Measurements from ENCODE around the gene TGM4.

TGM4 gene

DNA sequence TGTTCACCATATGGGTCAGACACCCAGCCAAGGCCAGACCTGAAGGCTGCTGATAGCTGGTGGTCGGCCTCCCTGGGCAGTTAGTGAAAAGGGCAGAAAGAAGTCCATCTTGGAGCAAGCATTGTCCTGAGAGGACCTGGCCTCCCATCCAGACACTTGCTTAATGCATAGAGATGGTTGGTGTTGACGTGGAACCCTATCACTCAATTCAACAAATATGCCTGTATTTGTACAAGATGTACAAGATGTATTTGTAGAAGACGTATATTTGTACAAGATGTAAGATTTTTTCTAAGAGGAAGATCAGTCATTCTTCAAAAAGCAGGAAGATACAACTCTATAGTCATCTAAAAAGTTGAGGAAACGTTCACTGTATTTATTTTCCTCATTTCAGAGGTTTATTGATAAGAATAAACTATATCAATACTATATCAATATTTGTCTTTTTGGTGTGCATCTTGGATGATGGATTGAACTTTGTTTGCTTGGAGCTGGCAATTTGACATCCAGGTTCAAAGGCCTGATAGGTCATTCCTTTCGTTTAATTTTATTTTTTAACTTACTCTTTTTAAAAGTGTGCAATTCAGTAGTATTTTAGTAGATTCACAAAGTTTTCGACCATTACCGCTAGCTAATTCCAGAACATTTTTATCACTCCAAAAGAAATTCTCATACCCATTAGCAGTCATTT, 6.8 kb upstream of the TGM4 start:
- H3K9ac ChIP-seq (ENCODE audit: low read length), result no peak overlapping the region
- TF ChIP-seq, protein P1, sequence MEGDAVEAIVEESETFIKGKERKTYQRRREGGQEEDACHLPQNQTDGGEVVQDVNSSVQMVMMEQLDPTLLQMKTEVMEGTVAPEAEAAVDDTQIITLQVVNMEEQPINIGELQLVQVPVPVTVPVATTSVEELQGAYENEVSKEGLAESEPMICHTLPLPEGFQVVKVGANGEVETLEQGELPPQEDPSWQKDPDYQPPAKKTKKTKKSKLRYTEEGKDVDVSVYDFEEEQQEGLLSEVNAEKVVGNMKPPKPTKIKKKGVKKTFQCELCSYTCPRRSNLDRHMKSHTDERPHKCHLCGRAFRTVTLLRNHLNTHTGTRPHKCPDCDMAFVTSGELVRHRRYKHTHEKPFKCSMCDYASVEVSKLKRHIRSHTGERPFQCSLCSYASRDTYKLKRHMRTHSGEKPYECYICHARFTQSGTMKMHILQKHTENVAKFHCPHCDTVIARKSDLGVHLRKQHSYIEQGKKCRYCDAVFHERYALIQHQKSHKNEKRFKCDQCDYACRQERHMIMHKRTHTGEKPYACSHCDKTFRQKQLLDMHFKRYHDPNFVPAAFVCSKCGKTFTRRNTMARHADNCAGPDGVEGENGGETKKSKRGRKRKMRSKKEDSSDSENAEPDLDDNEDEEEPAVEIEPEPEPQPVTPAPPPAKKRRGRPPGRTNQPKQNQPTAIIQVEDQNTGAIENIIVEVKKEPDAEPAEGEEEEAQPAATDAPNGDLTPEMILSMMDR (IDR thresholded peaks at IDR 0.05; ENCODE audit: insufficient read depth, low read length, poor library complexity, severe bottlenecking), result no peak
- no peak for TF ChIP-seq EZH2phosphoT487 (conservative IDR thresholded peaks at IDR 0.05; ENCODE audit: low read length)
- H3K79me2 ChIP-seq (ENCODE audit: insufficient read depth, low read length), result no peaks in the 10 kb centered on the region
- H3K27me3 ChIP-seq (ENCODE audit: low read length), result no peaks in the 10 kb centered on the region
- H3K4me2 ChIP-seq (ENCODE audit: low read depth, low read length, poor library complexity, severe bottlenecking), result no peak overlapping the region
- H3K36me3 ChIP-seq (ENCODE audit: low read length), result no peaks in the 10 kb centered on the region
- H3K27ac ChIP-seq (ENCODE audit: low read depth, low read length), result no peak overlapping the region
- no peak overlapping the region for H3K4me3 ChIP-seq (ENCODE audit: insufficient read depth, low read length, poor library complexity, severe bottlenecking)
- H3K9me2 ChIP-seq (replicated peaks; ENCODE audit: insufficient read depth, low read length), result no peaks in the 10 kb centered on the region
- no peaks in the 10 kb centered on the region for H4K20me1 ChIP-seq (ENCODE audit: low read depth, low read length)
- no peaks in the 10 kb centered on the region for H3K9me3 ChIP-seq (ENCODE audit: insufficient read depth, low read length)
- no peaks in the 10 kb centered on the region for H3F3A ChIP-seq (ENCODE audit: insufficient read depth)
- no peak overlapping the region for H2AFZ ChIP-seq (ENCODE audit: low read depth, low read length, severe bottlenecking)

DNA sequence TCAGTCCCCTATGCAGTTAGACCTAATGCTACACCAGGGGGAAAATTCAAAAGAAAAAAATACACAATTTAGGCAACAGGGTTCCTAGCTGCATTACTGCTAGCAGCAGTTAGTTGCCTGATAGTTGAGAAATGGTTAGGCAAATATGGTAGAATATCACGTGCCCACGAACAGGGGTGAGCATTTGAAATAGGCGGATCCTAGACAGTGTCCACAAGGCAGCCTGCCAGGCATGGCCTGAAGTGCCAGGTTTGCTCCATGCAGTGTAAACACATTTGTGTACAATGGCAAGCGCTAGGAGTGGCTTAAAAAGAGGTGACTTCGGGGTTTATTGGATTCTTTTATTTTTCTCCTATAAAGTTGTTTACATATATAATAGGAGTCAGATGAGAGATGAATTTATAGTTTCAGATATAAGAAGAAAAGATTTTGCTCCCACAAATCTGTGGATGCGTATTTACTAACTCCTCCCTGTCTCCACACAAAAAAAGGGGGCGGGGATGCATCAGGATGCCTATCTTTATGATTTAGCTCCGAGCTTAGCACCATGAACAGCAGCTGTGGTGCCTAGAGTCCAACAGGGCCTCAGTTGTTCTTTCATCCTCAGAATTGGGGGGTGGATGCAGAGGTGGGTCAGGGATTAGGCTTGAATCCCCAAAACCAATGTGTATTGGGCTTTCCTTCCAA, 3.9 kb upstream of the TGM4 start:
- H3F3A ChIP-seq (ENCODE audit: insufficient read depth), result no peaks in the 10 kb centered on the region
- H4K20me1 ChIP-seq (ENCODE audit: low read depth, low read length), result no peaks in the 10 kb centered on the region
- no peaks in the 10 kb centered on the region for H3K36me3 ChIP-seq (ENCODE audit: low read length)
- no peaks in the 10 kb centered on the region for H3K79me2 ChIP-seq (ENCODE audit: insufficient read depth, low read length)
- H3K27me3 ChIP-seq (ENCODE audit: low read length), result no peaks in the 10 kb centered on the region
- TF ChIP-seq, protein P1 (IDR thresholded peaks at IDR 0.05; ENCODE audit: insufficient read depth, low read length, poor library complexity, severe bottlenecking), result no peak
- TF ChIP-seq EZH2phosphoT487 (conservative IDR thresholded peaks at IDR 0.05; ENCODE audit: low read length), result no peak
- H3K4me2 ChIP-seq (ENCODE audit: low read depth, low read length, poor library complexity, severe bottlenecking), result no peak overlapping the region
- no peaks in the 10 kb centered on the region for H3K9me3 ChIP-seq (ENCODE audit: insufficient read depth, low read length)
- H3K27ac ChIP-seq (ENCODE audit: low read depth, low read length), result no peak overlapping the region
- H3K4me3 ChIP-seq (ENCODE audit: insufficient read depth, low read length, poor library complexity, severe bottlenecking), result no peak overlapping the region
- no peak overlapping the region for H3K9ac ChIP-seq (ENCODE audit: low read length)
- H3K9me2 ChIP-seq (replicated peaks; ENCODE audit: insufficient read depth, low read length), result no peaks in the 10 kb centered on the region
- H2AFZ ChIP-seq (ENCODE audit: low read depth, low read length, severe bottlenecking), result no peak overlapping the region

DNA sequence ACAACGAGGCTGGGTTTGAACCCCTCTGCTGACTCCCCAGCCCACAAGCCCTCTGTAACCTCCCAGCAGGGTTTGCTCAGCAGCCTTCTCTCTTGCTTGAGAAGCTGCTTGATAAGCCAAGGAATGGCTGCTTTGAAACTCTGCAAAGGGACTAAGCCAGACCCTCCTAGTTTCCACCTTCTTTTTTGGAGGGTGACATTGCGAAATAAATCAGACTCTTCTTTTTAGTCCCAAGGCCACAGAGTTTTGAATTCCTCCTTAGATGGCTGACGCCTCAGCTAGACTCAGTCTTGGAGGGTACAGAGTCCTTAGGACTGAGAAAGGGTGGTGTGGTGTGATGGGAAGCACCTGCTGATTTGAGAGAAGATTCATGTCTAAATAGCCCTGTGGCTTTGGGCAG, 1.2 kb downstream of the TGM4 start:
- no peaks in the 10 kb centered on the region for H3K27me3 ChIP-seq (ENCODE audit: low read length)
- H3K4me3 ChIP-seq (ENCODE audit: insufficient read depth, low read length, poor library complexity, severe bottlenecking), result no peak overlapping the region
- H3K27ac ChIP-seq (ENCODE audit: low read depth, low read length), result no peak overlapping the region
- TF ChIP-seq, protein P1 (IDR thresholded peaks at IDR 0.05; ENCODE audit: insufficient read depth, low read length, poor library complexity, severe bottlenecking), result no peak
- TF ChIP-seq EZH2phosphoT487 (conservative IDR thresholded peaks at IDR 0.05; ENCODE audit: low read length), result no peak
- no peak overlapping the region for H3K9ac ChIP-seq (ENCODE audit: low read length)
- H3K9me2 ChIP-seq (replicated peaks; ENCODE audit: insufficient read depth, low read length), result no peaks in the 10 kb centered on the region
- no peaks in the 10 kb centered on the region for H3K9me3 ChIP-seq (ENCODE audit: insufficient read depth, low read length)
- H3F3A ChIP-seq (ENCODE audit: insufficient read depth), result no peaks in the 10 kb centered on the region
- H3K36me3 ChIP-seq (ENCODE audit: low read length), result no peaks in the 10 kb centered on the region
- H3K79me2 ChIP-seq (ENCODE audit: insufficient read depth, low read length), result no peaks in the 10 kb centered on the region
- H2AFZ ChIP-seq (ENCODE audit: low read depth, low read length, severe bottlenecking), result no peak overlapping the region
- no peak overlapping the region for H3K4me2 ChIP-seq (ENCODE audit: low read depth, low read length, poor library complexity, severe bottlenecking)
- H4K20me1 ChIP-seq (ENCODE audit: low read depth, low read length), result no peaks in the 10 kb centered on the region
